ENCODE measurements around the gene SLC6A7. TPM values are rescaled to one million over a fixed set of nuclear protein-coding genes. Genes with fewer than 3 reads are reported as not detected.

The SLC6A7 gene
- total RNA-seq, 2 donors from 2014 or later, result not detected

DNA sequence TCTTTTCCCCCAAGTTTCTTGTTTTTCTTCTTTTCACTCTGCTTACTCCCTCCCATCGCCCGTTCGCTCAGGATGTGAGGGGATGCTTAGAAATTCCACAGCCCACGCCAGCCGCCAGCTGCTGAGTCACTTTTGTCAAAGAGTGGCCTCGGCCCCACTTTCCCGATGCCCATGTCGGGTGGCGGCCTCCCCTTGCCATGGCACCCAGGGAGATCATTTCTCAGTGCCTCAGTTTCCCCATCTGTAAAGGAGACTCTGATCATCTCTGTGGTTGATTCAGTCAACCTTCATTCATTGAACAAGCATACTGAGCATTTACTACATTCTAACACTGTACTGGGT, 33.9 kb upstream of the SLC6A7 start:
- no peak overlapping the region for H3K4me3 ChIP-seq (ENCODE audit: low read length)
- H3K36me3 Mint-ChIP-seq (ENCODE audit: low read depth), result no peaks in the 10 kb centered on the region
- peaks cover 5% of the 10 kb centered on the region for H3K4me1 ChIP-seq (ENCODE audit: control insufficient read depth, insufficient read depth, low read length)
- H3K27ac ChIP-seq (ENCODE audit: low read depth, low read length), result peak overlapping the region; percentile 41
- DNase-seq, result no peak
- peak overlapping the region; percentile 43 for H3K4me3 Mint-ChIP-seq
- H3K9me3 ChIP-seq (ENCODE audit: control insufficient read depth, low read length), result no peaks in the 10 kb centered on the region
- H3K9ac ChIP-seq (ENCODE audit: extremely low read depth, low read length, poor library complexity, severe bottlenecking), result no peak overlapping the region
- 59 to 67% methylated on average over 8 to 9 of the region's 9 CpGs for WGBS, 2 experiments (ENCODE audit: insufficient coverage in 1 of 2, insufficient read length in 1 of 2)
- TF ChIP-seq, protein P1, sequence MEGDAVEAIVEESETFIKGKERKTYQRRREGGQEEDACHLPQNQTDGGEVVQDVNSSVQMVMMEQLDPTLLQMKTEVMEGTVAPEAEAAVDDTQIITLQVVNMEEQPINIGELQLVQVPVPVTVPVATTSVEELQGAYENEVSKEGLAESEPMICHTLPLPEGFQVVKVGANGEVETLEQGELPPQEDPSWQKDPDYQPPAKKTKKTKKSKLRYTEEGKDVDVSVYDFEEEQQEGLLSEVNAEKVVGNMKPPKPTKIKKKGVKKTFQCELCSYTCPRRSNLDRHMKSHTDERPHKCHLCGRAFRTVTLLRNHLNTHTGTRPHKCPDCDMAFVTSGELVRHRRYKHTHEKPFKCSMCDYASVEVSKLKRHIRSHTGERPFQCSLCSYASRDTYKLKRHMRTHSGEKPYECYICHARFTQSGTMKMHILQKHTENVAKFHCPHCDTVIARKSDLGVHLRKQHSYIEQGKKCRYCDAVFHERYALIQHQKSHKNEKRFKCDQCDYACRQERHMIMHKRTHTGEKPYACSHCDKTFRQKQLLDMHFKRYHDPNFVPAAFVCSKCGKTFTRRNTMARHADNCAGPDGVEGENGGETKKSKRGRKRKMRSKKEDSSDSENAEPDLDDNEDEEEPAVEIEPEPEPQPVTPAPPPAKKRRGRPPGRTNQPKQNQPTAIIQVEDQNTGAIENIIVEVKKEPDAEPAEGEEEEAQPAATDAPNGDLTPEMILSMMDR (conservative IDR thresholded peaks at IDR 0.05), result no peak
- H3K4me1 Mint-ChIP-seq, result peaks cover 28% of the 10 kb centered on the region
- H3K27ac Mint-ChIP-seq, result peak overlapping the region; percentile 48
- H3K27me3 ChIP-seq (ENCODE audit: control insufficient read depth, insufficient read depth, low read length, poor library complexity, severe bottlenecking), result no peaks in the 10 kb centered on the region
- H3K9me3 Mint-ChIP-seq, result no peaks in the 10 kb centered on the region
- peaks cover 28% of the 10 kb centered on the region for H3K27me3 Mint-ChIP-seq (ENCODE audit: insufficient read depth)
- H3K36me3 ChIP-seq (ENCODE audit: control insufficient read depth, insufficient read depth, low read length), result no peaks in the 10 kb centered on the region

DNA sequence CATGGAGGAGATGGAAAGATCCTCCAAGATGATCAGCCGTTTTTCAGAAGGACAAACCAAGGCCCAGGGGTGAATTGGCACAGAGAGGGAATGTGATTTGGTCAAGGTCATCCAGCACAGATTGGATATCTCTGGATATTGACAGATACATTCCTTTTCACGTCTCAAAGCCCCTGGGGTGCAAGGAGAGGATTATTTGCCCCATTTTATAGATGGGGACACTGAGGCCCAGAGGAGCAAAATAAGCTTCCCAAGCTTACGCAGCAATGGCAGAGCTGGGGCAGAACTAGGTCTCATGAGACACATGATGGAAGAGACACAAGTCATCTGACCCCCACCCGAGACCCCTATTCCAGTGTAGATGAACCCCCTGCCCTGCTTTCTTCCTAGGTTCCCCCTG, 33.3 kb upstream of the SLC6A7 start:
- peaks cover 5% of the 10 kb centered on the region for H3K4me1 ChIP-seq (ENCODE audit: control insufficient read depth, insufficient read depth, low read length)
- no peaks in the 10 kb centered on the region for H3K9me3 ChIP-seq (ENCODE audit: control insufficient read depth, low read length)
- TF ChIP-seq, protein P1 (conservative IDR thresholded peaks at IDR 0.05), result no peak
- no peaks in the 10 kb centered on the region for H3K9me3 Mint-ChIP-seq
- H3K27me3 Mint-ChIP-seq (ENCODE audit: insufficient read depth), result peaks cover 28% of the 10 kb centered on the region
- no peaks in the 10 kb centered on the region for H3K27me3 ChIP-seq (ENCODE audit: control insufficient read depth, insufficient read depth, low read length, poor library complexity, severe bottlenecking)
- H3K36me3 ChIP-seq (ENCODE audit: control insufficient read depth, insufficient read depth, low read length), result no peaks in the 10 kb centered on the region
- no peak overlapping the region for H3K27ac ChIP-seq (ENCODE audit: low read depth, low read length)
- no peak overlapping the region for H3K9ac ChIP-seq (ENCODE audit: extremely low read depth, low read length, poor library complexity, severe bottlenecking)
- H3K27ac Mint-ChIP-seq, result no peak overlapping the region
- 90 to 93% methylated on average over 3 to 4 of the region's 4 CpGs for WGBS, 2 experiments (ENCODE audit: insufficient coverage in 1 of 2, insufficient read length in 1 of 2)
- H3K4me1 Mint-ChIP-seq, result peaks cover 31% of the 10 kb centered on the region
- DNase-seq, result no peak
- no peaks in the 10 kb centered on the region for H3K36me3 Mint-ChIP-seq (ENCODE audit: low read depth)
- no peak overlapping the region for H3K4me3 Mint-ChIP-seq
- H3K4me3 ChIP-seq (ENCODE audit: low read length), result no peak overlapping the region

DNA sequence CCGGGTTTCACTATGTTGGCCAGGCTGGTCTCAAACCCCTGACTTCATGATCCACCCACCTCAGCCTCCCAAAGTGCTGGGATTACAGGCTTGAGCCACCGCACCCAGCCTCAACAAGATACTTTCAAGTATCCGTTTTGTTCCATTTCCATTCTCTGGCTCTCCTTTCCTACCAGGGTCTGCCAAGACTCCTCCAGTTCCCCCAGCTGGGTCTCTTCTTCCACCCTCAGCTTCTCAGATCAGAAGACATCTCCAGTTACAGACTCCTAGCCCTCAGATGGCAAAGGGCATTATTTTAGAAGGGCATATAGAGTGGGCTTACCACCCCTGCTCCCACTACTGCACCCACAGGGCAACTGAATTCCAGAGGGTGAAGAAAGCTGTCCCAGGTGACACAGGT, 32.7 kb upstream of the SLC6A7 start:
- Histone ChIP-seq H3K9me3 (ENCODE audit: control insufficient read depth, low read length) (no peaks in the 10 kb centered on the region), H3K9ac (ENCODE audit: extremely low read depth, low read length, poor library complexity, severe bottlenecking) (no peak overlapping the region), H3K27me3 (ENCODE audit: control insufficient read depth, insufficient read depth, low read length, poor library complexity, severe bottlenecking) (no peaks in the 10 kb centered on the region), H3K4me1 (ENCODE audit: control insufficient read depth, insufficient read depth, low read length) (peaks cover 5% of the 10 kb centered on the region), H3K36me3 (ENCODE audit: control insufficient read depth, insufficient read depth, low read length) (no peaks in the 10 kb centered on the region), H3K4me3 (ENCODE audit: low read length) (no peak overlapping the region), H3K27ac (ENCODE audit: low read depth, low read length) (no peak overlapping the region)
- no peak overlapping the region for H3K4me3 Mint-ChIP-seq
- H3K9me3 Mint-ChIP-seq, result no peaks in the 10 kb centered on the region
- DNase-seq, result no peak
- H3K27me3 Mint-ChIP-seq (ENCODE audit: insufficient read depth), result peaks cover 30% of the 10 kb centered on the region
- TF ChIP-seq, protein P1 (conservative IDR thresholded peaks at IDR 0.05), result no peak
- 93 to 100% methylated on average over 2 to 3 of the region's 3 CpGs for WGBS, 2 experiments (ENCODE audit: insufficient coverage in 1 of 2, insufficient read length in 1 of 2)
- peaks cover 33% of the 10 kb centered on the region for H3K4me1 Mint-ChIP-seq
- H3K27ac Mint-ChIP-seq, result no peak overlapping the region
- no peaks in the 10 kb centered on the region for H3K36me3 Mint-ChIP-seq (ENCODE audit: low read depth)

Measured in endodermal cell (in vitro differentiated cells).